GM12878 (cell line): ENCODE measurements around the gene CTPS1. TPM values are rescaled to one million over a fixed set of nuclear protein-coding genes. Genes with fewer than 3 reads are reported as not detected.

Experiments used
- ATAC-seq: fragments of 200-7000 bp; cut with Tn5 transposase; 3 replicates; pipeline ENCODE4 v1.9.1; 2020; ENCODE audit warnings: mild to moderate bottlenecking, moderate library complexity
- BruUV-seq: library from RNA; stranded (reverse); fragments of 400-500 nt; replicated peaks from 2 replicates; lab custom pipeline; 2021; lab: Mats Ljungman, UMichigan
- CTCF ChIA-PET: fragments of 300-600 bp; sonication (Branson Sonifier 250); formaldehyde crosslinking; extraction: SDS; loops from one replicate; lab custom pipeline; 2021; ENCODE audit warnings: inconsistent platforms; lab: Yijun Ruan, JAX
- POLR2A ChIA-PET: fragments of 350-600 bp; formaldehyde crosslinking; extraction: SDS; loops from one replicate; lab custom pipeline; 2021; ENCODE audit warnings: inconsistent platforms; lab: Charles Lee
- RAD21 ChIA-PET: fragments of 300-600 bp; sonication (Branson Sonifier 250); formaldehyde crosslinking; loops from one replicate; lab custom pipeline; 2023; ENCODE audit warnings: antibody characterized with exemption; ENCODE audit not compliant: unreplicated experiment; lab: Charles Lee
- SMC1A ChIA-PET: fragments of 300-600 bp; sonication (Branson Sonifier 250); formaldehyde crosslinking; loops from one replicate; lab custom pipeline; 2023; ENCODE audit not compliant: unreplicated experiment, uncharacterized antibody; lab: Charles Lee
- DNase-seq: peaks from one replicate; pipeline ENCODE4 v3.0.0-alpha.2; 2011; ENCODE audit warnings: low read depth, low spot score
- FAIRE-seq: peaks from 3 replicates; lab custom pipeline; 2011; peaks lifted over from hg19 to GRCh38; lab: Jason Lieb, UNC
- H2AFZ ChIP-seq: 2 replicates; pipeline ENCODE4 v1.6.0; 2011; ENCODE audit warnings: low read depth, low read length, control low read depth; ENCODE audit not compliant: control insufficient read depth
- H3K27ac ChIP-seq: 2 replicates; pipeline ENCODE4 v1.5.1; 2011; ENCODE audit warnings: control low read depth; ENCODE audit not compliant: control insufficient read depth, insufficient read depth
- H3K27me3 ChIP-seq, 2 experiments: replicated peaks in 1 of 2; 2 replicates each; pipeline versions ENCODE4 v1.6.0 to v1.6.1; 2011; ENCODE audit warnings: low read length in 1 of 2; ENCODE audit not compliant: control insufficient read depth in 2 of 2, insufficient read depth in 2 of 2
- H3K36me3 ChIP-seq, 2 experiments: 2 replicates each; pipeline ENCODE4 v1.5.1; 2011; ENCODE audit warnings: low read length in 1 of 2; ENCODE audit not compliant: control insufficient read depth in 2 of 2, insufficient read depth in 2 of 2
- H3K4me1 ChIP-seq: 2 replicates; pipeline ENCODE4 v1.6.1; 2011; ENCODE audit warnings: mild to moderate bottlenecking, low read length, moderate library complexity, mixed read lengths; ENCODE audit not compliant: control insufficient read depth, insufficient read depth
- H3K4me2 ChIP-seq: 2 replicates; pipeline ENCODE4 v1.6.0; 2011; ENCODE audit warnings: control low read depth; ENCODE audit not compliant: control insufficient read depth, insufficient read depth
- H3K4me3 ChIP-seq: fragments of 200-600 bp; sonication (generic); 2 replicates; pipeline ENCODE4 v1.5.1; 2016
- H3K79me2 ChIP-seq: 2 replicates; pipeline ENCODE4 v1.6.0; 2011; ENCODE audit warnings: low read length; ENCODE audit not compliant: control insufficient read depth, insufficient read depth
- H3K9ac ChIP-seq: 2 replicates; pipeline ENCODE4 v1.8.0; 2011; ENCODE audit warnings: low read length, control low read depth, mixed read lengths; ENCODE audit not compliant: control insufficient read depth, insufficient read depth
- H3K9me3 ChIP-seq: replicated peaks from 3 replicates; pipeline ENCODE4 v1.5.1; 2011; ENCODE audit warnings: mild to moderate bottlenecking, low read length; ENCODE audit not compliant: control insufficient read depth, insufficient read depth
- H4K20me1 ChIP-seq: 2 replicates; pipeline ENCODE4 v1.6.0; 2011; ENCODE audit not compliant: control insufficient read depth, insufficient read depth
- FOXK2 ChIP-seq: fragments of 450-650 bp; IDR thresholded peaks from 2 replicates; pipeline ENCODE4 v1.6.1; 2017; ENCODE audit warnings: mild to moderate bottlenecking, moderate library complexity
- MTA3 ChIP-seq: IDR thresholded peaks from 2 replicates; pipeline ENCODE4 v1.6.1; 2012; ENCODE audit warnings: low read length, inconsistent platforms, borderline replicate concordance
- NRF1 ChIP-seq: conservative IDR thresholded peaks from 2 replicates; pipeline ENCODE4 v1.6.1; 2011; ENCODE audit warnings: mild to moderate bottlenecking, low read depth, low read length, improper control_type of control experiment
- WGBS: methylation state at CpG from one replicate; pipeline ENCODE4 v1.1.6; 2016; ENCODE audit warnings: low lambda C conversion rate; ENCODE audit not compliant: insufficient replicate concordance, insufficient coverage; ENCODE audit errors: missing lambda C conversion rate; 5-methylcytosine and 5-hydroxymethylcytosine counted together
- in situ Hi-C: fragments of 300-500 bp; cut with MboI; formaldehyde crosslinking; loops from 9 replicates; pipeline ENCODE4 v1.14.3; 2018; ENCODE audit warnings: mixed read lengths
- intact Hi-C: fragments of 100-400 bp; cut with micrococcal nuclease; formaldehyde crosslinking; loops from one replicate; pipeline ENCODE4 v1.14.2; 2022; ENCODE audit not compliant: unreplicated experiment
- polyA plus RNA-seq, 11 experiments: library from polyadenylated mRNA; depleted of rRNA in 4 of 11; unstranded in 6 of 11; stranded (reverse) in 5 of 11; fragments of >200 nt; fragmentation: Nextera tagmentation in 4 of 11; fragmentation: Illumina TruSeq in 1 of 11; extraction: Ambion mirVana in 4 of 11; extraction: Trizol in 1 of 11; gene quantifications; 1 replicate in 1 of 11; 2 replicates in 10 of 11; pipeline versions ENCODE4 v1.2.1 to v1.2.3, GENCODE V29; 2011 to 2016; ENCODE audit warnings: inconsistent platforms in 2 of 11, missing spikeins in 2 of 11, low read depth in 1 of 11
- total RNA-seq, 4 experiments: library from RNA; depleted of rRNA in 3 of 4; stranded (reverse); fragments of >200 nt in 3 of 4; fragmentation: Illumina TruSeq in 1 of 4; extraction: Trizol in 1 of 4; gene quantifications; 2 replicates each; pipeline versions ENCODE4 v1.2.1 to v1.2.3, GENCODE V29; 2013 to 2021
- TF ChIP-seq, protein P1 (sequence below): fragments of 450-650 bp; IDR thresholded peaks from 2 replicates; pipeline ENCODE4 v1.6.1; 2017; ENCODE audit warnings: mild to moderate bottlenecking
- TF ChIP-seq, protein P2 (sequence below): fragments of 450-650 bp; IDR thresholded peaks from 2 replicates; pipeline ENCODE4 v1.6.1; 2017; ENCODE audit warnings: mild to moderate bottlenecking, moderate library complexity
- TF ChIP-seq, protein P3 (sequence below): fragments of 450-650 bp; IDR thresholded peaks from 2 replicates; pipeline ENCODE4 v1.6.1; 2018; ENCODE audit warnings: borderline replicate concordance, mild to moderate bottlenecking; ENCODE audit not compliant: partially characterized antibody
- TF ChIP-seq, protein P4 (sequence below): fragments of 450-650 bp; formaldehyde crosslinking; IDR thresholded peaks from 2 replicates; pipeline ENCODE4 v1.4.0; 2022; ENCODE audit warnings: mild to moderate bottlenecking, moderate library complexity
- TF ChIP-seq, protein P5 (sequence below): IDR thresholded peaks from 2 replicates; pipeline ENCODE4 v1.6.1; 2011; ENCODE audit warnings: borderline replicate concordance, low read depth, mild to moderate bottlenecking, moderate library complexity, mixed read lengths, low read length; ENCODE audit not compliant: insufficient read depth; ENCODE audit errors: extremely low read length

Gene CTPS1
- total and polyA plus RNA-seq, 10 of the 15 experiments (the other 5 are each of a cell fraction or from before 2014, with no cell fraction given): 27.5 to 106 (median 62.8) TPM

DNA sequence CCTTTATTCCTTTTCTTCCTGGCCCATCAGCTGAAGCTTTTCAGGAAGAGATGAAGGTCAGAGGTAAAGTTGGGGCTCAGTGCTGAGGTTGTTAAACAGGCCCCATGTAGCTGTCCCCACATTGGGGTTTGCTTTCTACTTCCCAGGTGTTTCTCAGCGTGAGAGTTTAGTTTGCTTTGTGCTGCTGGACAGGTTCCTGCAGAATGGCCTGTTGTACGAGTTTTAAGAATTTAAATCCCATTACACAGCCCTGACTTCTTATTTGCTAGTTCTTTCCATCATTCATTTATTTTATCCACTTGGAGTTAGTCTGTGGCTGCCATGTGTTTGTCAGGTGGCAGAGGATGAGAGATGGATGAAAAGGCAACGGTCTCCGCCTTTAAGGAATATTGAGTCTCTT lies 19.2 kb downstream of the CTPS1 start:
- RAD21 ChIA-PET: no interaction called here
- Histone ChIP-seq H2AFZ (no peak overlapping the region), H3K9me3 (no peaks in the 10 kb centered on the region), H3K4me1 (peaks cover 8% of the 10 kb centered on the region), H4K20me1 (no peaks in the 10 kb centered on the region), H3K27me3 (no peaks in the 10 kb centered on the region), H3K79me2 (no peaks in the 10 kb centered on the region; the same call in 1 of the 2 replicates), H3K4me3 (no peak overlapping the region), H3K4me2 (no peak overlapping the region), H3K27ac (no peak overlapping the region), H3K9ac (no peak overlapping the region), H3K36me3 (peaks cover 19 to 28% of the 10 kb centered on the region in 2 experiments)
- POLR2A ChIA-PET: interaction anchor here (0.6 kb wide), 1 partner anchor 131 kb away, joined by 6 read pairs; no protein-coding TSS in a partner anchor
- WGBS: 97% methylated on average over 4 of the region's 4 CpGs
- FAIRE-seq (no peak), ATAC-seq (no peak), DNase-seq (no peak)
- intact Hi-C loops (no loop called here), in situ Hi-C loops (no loop called here)
- BruUV-seq: no TSS peak
- CTCF ChIA-PET: interaction anchor here (0.6 kb wide), 1 partner anchor 24 kb away, joined by 3 read pairs; no protein-coding TSS in a partner anchor
- SMC1A ChIA-PET: no interaction called here
- TF ChIP-seq, protein P1, sequence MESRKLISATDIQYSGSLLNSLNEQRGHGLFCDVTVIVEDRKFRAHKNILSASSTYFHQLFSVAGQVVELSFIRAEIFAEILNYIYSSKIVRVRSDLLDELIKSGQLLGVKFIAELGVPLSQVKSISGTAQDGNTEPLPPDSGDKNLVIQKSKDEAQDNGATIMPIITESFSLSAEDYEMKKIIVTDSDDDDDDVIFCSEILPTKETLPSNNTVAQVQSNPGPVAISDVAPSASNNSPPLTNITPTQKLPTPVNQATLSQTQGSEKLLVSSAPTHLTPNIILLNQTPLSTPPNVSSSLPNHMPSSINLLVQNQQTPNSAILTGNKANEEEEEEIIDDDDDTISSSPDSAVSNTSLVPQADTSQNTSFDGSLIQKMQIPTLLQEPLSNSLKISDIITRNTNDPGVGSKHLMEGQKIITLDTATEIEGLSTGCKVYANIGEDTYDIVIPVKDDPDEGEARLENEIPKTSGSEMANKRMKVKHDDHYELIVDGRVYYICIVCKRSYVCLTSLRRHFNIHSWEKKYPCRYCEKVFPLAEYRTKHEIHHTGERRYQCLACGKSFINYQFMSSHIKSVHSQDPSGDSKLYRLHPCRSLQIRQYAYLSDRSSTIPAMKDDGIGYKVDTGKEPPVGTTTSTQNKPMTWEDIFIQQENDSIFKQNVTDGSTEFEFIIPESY: no peak
- TF ChIP-seq NRF1: no peak
- TF ChIP-seq MTA3: no peak
- TF ChIP-seq FOXK2: no peak
- TF ChIP-seq, protein P2, sequence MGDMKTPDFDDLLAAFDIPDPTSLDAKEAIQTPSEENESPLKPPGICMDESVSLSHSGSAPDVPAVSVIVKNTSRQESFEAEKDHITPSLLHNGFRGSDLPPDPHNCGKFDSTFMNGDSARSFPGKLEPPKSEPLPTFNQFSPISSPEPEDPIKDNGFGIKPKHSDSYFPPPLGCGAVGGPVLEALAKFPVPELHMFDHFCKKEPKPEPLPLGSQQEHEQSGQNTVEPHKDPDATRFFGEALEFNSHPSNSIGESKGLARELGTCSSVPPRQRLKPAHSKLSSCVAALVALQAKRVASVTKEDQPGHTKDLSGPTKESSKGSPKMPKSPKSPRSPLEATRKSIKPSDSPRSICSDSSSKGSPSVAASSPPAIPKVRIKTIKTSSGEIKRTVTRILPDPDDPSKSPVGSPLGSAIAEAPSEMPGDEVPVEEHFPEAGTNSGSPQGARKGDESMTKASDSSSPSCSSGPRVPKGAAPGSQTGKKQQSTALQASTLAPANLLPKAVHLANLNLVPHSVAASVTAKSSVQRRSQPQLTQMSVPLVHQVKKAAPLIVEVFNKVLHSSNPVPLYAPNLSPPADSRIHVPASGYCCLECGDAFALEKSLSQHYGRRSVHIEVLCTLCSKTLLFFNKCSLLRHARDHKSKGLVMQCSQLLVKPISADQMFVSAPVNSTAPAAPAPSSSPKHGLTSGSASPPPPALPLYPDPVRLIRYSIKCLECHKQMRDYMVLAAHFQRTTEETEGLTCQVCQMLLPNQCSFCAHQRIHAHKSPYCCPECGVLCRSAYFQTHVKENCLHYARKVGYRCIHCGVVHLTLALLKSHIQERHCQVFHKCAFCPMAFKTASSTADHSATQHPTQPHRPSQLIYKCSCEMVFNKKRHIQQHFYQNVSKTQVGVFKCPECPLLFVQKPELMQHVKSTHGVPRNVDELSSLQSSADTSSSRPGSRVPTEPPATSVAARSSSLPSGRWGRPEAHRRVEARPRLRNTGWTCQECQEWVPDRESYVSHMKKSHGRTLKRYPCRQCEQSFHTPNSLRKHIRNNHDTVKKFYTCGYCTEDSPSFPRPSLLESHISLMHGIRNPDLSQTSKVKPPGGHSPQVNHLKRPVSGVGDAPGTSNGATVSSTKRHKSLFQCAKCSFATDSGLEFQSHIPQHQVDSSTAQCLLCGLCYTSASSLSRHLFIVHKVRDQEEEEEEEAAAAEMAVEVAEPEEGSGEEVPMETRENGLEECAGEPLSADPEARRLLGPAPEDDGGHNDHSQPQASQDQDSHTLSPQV: no peak
- TF ChIP-seq, protein P3, sequence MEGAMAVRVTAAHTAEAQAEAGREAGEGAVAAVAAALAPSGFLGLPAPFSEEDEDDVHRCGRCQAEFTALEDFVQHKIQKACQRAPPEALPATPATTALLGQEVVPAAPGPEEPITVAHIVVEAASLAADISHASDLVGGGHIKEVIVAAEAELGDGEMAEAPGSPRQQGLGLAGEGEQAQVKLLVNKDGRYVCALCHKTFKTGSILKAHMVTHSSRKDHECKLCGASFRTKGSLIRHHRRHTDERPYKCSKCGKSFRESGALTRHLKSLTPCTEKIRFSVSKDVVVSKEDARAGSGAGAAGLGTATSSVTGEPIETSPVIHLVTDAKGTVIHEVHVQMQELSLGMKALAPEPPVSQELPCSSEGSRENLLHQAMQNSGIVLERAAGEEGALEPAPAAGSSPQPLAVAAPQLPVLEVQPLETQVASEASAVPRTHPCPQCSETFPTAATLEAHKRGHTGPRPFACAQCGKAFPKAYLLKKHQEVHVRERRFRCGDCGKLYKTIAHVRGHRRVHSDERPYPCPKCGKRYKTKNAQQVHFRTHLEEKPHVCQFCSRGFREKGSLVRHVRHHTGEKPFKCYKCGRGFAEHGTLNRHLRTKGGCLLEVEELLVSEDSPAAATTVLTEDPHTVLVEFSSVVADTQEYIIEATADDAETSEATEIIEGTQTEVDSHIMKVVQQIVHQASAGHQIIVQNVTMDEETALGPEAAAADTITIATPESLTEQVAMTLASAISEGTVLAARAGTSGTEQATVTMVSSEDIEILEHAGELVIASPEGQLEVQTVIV: no peak
- TF ChIP-seq, protein P4, sequence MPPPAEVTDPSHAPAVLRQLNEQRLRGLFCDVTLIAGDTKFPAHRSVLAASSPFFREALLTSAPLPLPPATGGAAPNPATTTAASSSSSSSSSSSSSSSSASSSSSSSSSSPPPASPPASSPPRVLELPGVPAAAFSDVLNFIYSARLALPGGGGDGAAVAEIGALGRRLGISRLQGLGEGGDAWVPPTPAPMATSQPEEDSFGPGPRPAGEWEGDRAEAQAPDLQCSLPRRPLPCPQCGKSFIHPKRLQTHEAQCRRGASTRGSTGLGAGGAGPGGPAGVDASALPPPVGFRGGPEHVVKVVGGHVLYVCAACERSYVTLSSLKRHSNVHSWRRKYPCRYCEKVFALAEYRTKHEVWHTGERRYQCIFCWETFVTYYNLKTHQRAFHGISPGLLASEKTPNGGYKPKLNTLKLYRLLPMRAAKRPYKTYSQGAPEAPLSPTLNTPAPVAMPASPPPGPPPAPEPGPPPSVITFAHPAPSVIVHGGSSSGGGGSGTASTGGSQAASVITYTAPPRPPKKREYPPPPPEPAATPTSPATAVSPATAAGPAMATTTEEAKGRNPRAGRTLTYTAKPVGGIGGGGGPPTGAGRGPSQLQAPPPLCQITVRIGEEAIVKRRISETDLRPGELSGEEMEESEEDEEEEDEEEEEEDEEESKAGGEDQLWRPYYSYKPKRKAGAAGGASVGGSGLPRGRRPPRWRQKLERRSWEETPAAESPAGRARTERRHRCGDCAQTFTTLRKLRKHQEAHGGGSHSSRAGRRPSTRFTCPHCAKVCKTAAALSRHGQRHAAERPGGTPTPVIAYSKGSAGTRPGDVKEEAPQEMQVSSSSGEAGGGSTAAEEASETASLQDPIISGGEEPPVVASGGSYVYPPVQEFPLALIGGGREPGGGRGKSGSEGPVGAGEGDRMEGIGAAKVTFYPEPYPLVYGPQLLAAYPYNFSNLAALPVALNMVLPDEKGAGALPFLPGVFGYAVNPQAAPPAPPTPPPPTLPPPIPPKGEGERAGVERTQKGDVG (CRISPR knock-in tag): no peak
- TF ChIP-seq, protein P5, sequence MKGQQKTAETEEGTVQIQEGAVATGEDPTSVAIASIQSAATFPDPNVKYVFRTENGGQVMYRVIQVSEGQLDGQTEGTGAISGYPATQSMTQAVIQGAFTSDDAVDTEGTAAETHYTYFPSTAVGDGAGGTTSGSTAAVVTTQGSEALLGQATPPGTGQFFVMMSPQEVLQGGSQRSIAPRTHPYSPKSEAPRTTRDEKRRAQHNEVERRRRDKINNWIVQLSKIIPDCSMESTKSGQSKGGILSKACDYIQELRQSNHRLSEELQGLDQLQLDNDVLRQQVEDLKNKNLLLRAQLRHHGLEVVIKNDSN: no peak
